ENCODE results near the gene ZNF620.

ZNF620 gene

GRCh38 chr3:40476478-40477470, 29.1 kb upstream of the ZNF620 start, which contains the start of gene ZNF619:
TSS of gene ZNF619 (plus strand) at chr3:40477122. CDS start at chr3:40477980, 858 bp downstream.
- peak within 1 kb of the TSS; percentile 91 for H3K9ac ChIP-seq (ENCODE audit: low read depth, low read length)
- H3K9me3 ChIP-seq (ENCODE audit: control insufficient read depth, insufficient read depth, low read length), result no peaks in the 10 kb centered on the region
- 0 out of 2 replicates have a peak, but pooled peaks cover 5% of the 10 kb centered on the region for H3K4me1 ChIP-seq (ENCODE audit: insufficient read depth, low read length)
- H3K36me3 ChIP-seq (ENCODE audit: insufficient read depth, low read length), result no peaks in the 10 kb centered on the region

GRCh38 chr3:40477666-40478065, 28.2 kb upstream of the ZNF620 start:
- no peaks in the 10 kb centered on the region for H3K9me3 ChIP-seq (ENCODE audit: control insufficient read depth, insufficient read depth, low read length)
- 0 out of 2 replicates have a peak, but pooled peaks cover 5% of the 10 kb centered on the region for H3K4me1 ChIP-seq (ENCODE audit: insufficient read depth, low read length)
- 0 out of 2 replicates have a peak, but pooled peaks cover 4% of the 10 kb centered on the region for H3K36me3 ChIP-seq (ENCODE audit: insufficient read depth, low read length)
- H3K9ac ChIP-seq (ENCODE audit: low read depth, low read length), result peak overlapping the region; percentile 91; the same call in 1 of the 2 replicates

- H3K9ac ChIP-seq (ENCODE audit: low read depth, low read length), result no peak overlapping the region
- peaks cover 23% of the 10 kb centered on the region for H3K36me3 ChIP-seq (ENCODE audit: insufficient read depth, low read length)
- H3K9me3 ChIP-seq (ENCODE audit: control insufficient read depth, insufficient read depth, low read length), result no peaks in the 10 kb centered on the region; the same call in 1 of the 2 replicates
- H3K4me1 ChIP-seq (ENCODE audit: insufficient read depth, low read length), result no peaks in the 10 kb centered on the region
These were observed 18.7 kb upstream of the ZNF620 start for GRCh38 chr3:40487172-40487571.

- no peaks in the 10 kb centered on the region; the same call in 1 of the 2 replicates for H3K9me3 ChIP-seq (ENCODE audit: control insufficient read depth, insufficient read depth, low read length)
- H3K9ac ChIP-seq (ENCODE audit: low read depth, low read length), result no peak overlapping the region
- peaks cover 14% of the 10 kb centered on the region for H3K36me3 ChIP-seq (ENCODE audit: insufficient read depth, low read length)
- H3K4me1 ChIP-seq (ENCODE audit: insufficient read depth, low read length), result no peaks in the 10 kb centered on the region
These were observed 14.9 kb upstream of the ZNF620 start for GRCh38 chr3:40490916-40491315.

- H3K9ac ChIP-seq (ENCODE audit: low read depth, low read length), result no peak overlapping the region
- no peaks in the 10 kb centered on the region for H3K36me3 ChIP-seq (ENCODE audit: insufficient read depth, low read length)
- no peaks in the 10 kb centered on the region for H3K4me1 ChIP-seq (ENCODE audit: insufficient read depth, low read length)
- no peaks in the 10 kb centered on the region for H3K9me3 ChIP-seq (ENCODE audit: control insufficient read depth, insufficient read depth, low read length)
These were observed 11.1 kb upstream of the ZNF620 start for GRCh38 chr3:40494698-40495097.

- Histone ChIP-seq H3K9ac (ENCODE audit: low read depth, low read length) (no peak overlapping the region), H3K36me3 (ENCODE audit: insufficient read depth, low read length) (no peaks in the 10 kb centered on the region), H3K9me3 (ENCODE audit: control insufficient read depth, insufficient read depth, low read length) (no peaks in the 10 kb centered on the region), H3K4me1 (ENCODE audit: insufficient read depth, low read length) (no peaks in the 10 kb centered on the region)
These were observed 8.6 kb upstream of the ZNF620 start for GRCh38 chr3:40497288-40497687.

- no peak overlapping the region for H3K9ac ChIP-seq (ENCODE audit: low read depth, low read length)
- H3K9me3 ChIP-seq (ENCODE audit: control insufficient read depth, insufficient read depth, low read length), result no peaks in the 10 kb centered on the region
- no peaks in the 10 kb centered on the region for H3K4me1 ChIP-seq (ENCODE audit: insufficient read depth, low read length)
- H3K36me3 ChIP-seq (ENCODE audit: insufficient read depth, low read length), result no peaks in the 10 kb centered on the region
These were observed 5.9 kb upstream of the ZNF620 start for GRCh38 chr3:40499952-40500351.

GRCh38 chr3:40502034-40502433, 3.8 kb upstream of the ZNF620 start:
- H3K36me3 ChIP-seq (ENCODE audit: insufficient read depth, low read length), result no peaks in the 10 kb centered on the region
- no peak overlapping the region for H3K9ac ChIP-seq (ENCODE audit: low read depth, low read length)
- H3K9me3 ChIP-seq (ENCODE audit: control insufficient read depth, insufficient read depth, low read length), result no peaks in the 10 kb centered on the region
- no peaks in the 10 kb centered on the region for H3K4me1 ChIP-seq (ENCODE audit: insufficient read depth, low read length)

- H3K9me3 ChIP-seq (ENCODE audit: control insufficient read depth, insufficient read depth, low read length), result no peaks in the 10 kb centered on the region
- no peak overlapping the region for H3K9ac ChIP-seq (ENCODE audit: low read depth, low read length)
- no peaks in the 10 kb centered on the region; the same call in 1 of the 2 replicates for H3K36me3 ChIP-seq (ENCODE audit: insufficient read depth, low read length)
- H3K4me1 ChIP-seq (ENCODE audit: insufficient read depth, low read length), result no peaks in the 10 kb centered on the region
These were observed 1.0 kb upstream of the ZNF620 start for GRCh38 chr3:40504636-40505430.

GRCh38 chr3:40511031-40511718, 5.3 kb downstream of the ZNF620 start:
- H3K9me3 ChIP-seq (ENCODE audit: control insufficient read depth, insufficient read depth, low read length), result no peaks in the 10 kb centered on the region
- H3K9ac ChIP-seq (ENCODE audit: low read depth, low read length), result no peak overlapping the region
- no peaks in the 10 kb centered on the region for H3K4me1 ChIP-seq (ENCODE audit: insufficient read depth, low read length)
- peaks cover 19% of the 10 kb centered on the region for H3K36me3 ChIP-seq (ENCODE audit: insufficient read depth, low read length)

- no peaks in the 10 kb centered on the region for H3K4me1 ChIP-seq (ENCODE audit: insufficient read depth, low read length)
- H3K9me3 ChIP-seq (ENCODE audit: control insufficient read depth, insufficient read depth, low read length), result no peaks in the 10 kb centered on the region
- H3K36me3 ChIP-seq (ENCODE audit: insufficient read depth, low read length), result peaks cover 12% of the 10 kb centered on the region
- H3K9ac ChIP-seq (ENCODE audit: low read depth, low read length), result no peak overlapping the region
These were observed 10.4 kb downstream of the ZNF620 start for GRCh38 chr3:40516201-40516600.

- Histone ChIP-seq H3K4me1 (ENCODE audit: insufficient read depth, low read length) (no peaks in the 10 kb centered on the region), H3K9me3 (ENCODE audit: control insufficient read depth, insufficient read depth, low read length) (no peaks in the 10 kb centered on the region), H3K9ac (ENCODE audit: low read depth, low read length) (no peak overlapping the region), H3K36me3 (ENCODE audit: insufficient read depth, low read length) (peaks cover 10% of the 10 kb centered on the region)
These were observed 12.2 kb downstream of the ZNF620 start for GRCh38 chr3:40518067-40518466.

GRCh38 chr3:40518848-40519247, 13.0 kb downstream of the ZNF620 start:
- H3K9me3 ChIP-seq (ENCODE audit: control insufficient read depth, insufficient read depth, low read length), result no peaks in the 10 kb centered on the region
- peaks cover 10% of the 10 kb centered on the region for H3K36me3 ChIP-seq (ENCODE audit: insufficient read depth, low read length)
- H3K9ac ChIP-seq (ENCODE audit: low read depth, low read length), result no peak overlapping the region
- no peaks in the 10 kb centered on the region for H3K4me1 ChIP-seq (ENCODE audit: insufficient read depth, low read length)

- no peaks in the 10 kb centered on the region for H3K4me1 ChIP-seq (ENCODE audit: insufficient read depth, low read length)
- no peak overlapping the region; the same call in 1 of the 2 replicates for H3K9ac ChIP-seq (ENCODE audit: low read depth, low read length)
- no peaks in the 10 kb centered on the region for H3K9me3 ChIP-seq (ENCODE audit: control insufficient read depth, insufficient read depth, low read length)
- H3K36me3 ChIP-seq (ENCODE audit: insufficient read depth, low read length), result peaks cover 5% of the 10 kb centered on the region; the same call in 1 of the 2 replicates
These were observed 15.4 kb downstream of the ZNF620 start for GRCh38 chr3:40521254-40521653.
